Raji (cell line): ENCODE measurements around the gene TTYH1.

ENCODE experiments used
- POLR2A ChIP-seq: IDR thresholded peaks from 2 replicates; pipeline ENCODE4 v1.6.1; 2011; ENCODE audit warnings: low read depth, low read length, control low read depth; ENCODE audit not compliant: insufficient read depth

TTYH1 gene

GRCh38 chr19:54418930-54419800 is 3.9 kb downstream of the TTYH1 start:
- TF ChIP-seq POLR2A: no peak

GRCh38 chr19:54420068-54420382 is 4.8 kb downstream of the TTYH1 start:
- TF ChIP-seq POLR2A: no peak

DNA sequence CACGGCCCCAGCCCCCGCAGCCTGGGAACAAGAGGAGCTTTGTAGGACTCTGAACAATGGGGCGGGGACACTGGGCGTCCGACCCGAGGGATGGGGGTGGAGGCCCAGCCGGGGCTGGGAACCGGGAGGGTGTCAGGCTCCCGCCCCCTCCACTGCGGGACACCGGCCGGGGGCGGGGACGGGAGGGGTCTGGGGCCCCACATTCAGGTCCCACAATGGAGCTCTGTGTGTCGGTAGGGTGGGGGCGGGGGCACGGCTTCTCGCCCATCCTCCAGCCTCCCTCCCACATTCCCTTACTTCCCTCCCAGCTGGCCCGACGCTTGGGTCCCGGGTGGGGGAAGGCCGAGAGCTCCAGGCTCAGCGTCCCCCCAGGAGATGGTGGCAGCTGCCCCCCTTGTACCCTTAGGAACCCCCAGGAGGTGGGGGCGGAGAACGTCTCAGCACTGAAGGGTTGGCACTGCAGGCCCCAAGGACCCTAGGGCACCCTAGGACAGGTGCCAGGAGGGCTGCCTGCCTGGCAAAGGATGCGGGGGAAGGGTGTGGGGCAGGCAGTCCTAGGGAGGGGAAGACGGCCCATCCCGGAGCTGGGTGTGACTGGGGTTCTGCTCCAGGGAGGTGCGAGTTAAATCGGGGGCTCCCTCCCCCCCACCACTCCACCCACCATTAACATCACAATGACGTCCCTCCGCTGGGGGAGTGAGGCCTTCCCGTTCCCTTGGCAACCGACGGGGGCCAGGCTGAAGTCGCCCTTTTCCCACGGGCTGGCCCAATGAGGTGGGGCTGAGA is 5.3 kb downstream of the TTYH1 start:
- no peak for TF ChIP-seq POLR2A

- no peak for TF ChIP-seq POLR2A
These were observed 5.9 kb downstream of the TTYH1 start for GRCh38 chr19:54421169-54421516.

DNA sequence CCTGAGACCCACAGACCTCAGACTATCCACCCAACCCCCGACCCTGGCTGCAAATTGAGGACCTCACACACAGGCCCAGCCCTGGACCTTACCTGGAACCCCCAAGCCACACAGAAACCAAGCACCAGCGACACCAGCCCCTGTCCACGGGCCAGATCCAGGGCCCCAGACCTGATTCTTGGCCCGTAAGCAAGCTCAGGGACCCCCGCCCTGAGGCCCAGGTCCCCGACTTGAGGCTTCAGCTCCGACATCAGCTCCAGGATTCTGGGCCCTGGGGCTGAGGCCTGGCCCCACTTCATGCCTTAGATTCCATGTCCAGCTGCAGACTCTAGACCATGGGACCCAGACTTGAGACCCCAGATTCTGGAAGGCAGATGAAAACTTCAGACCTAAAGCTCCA is 6.3 kb downstream of the TTYH1 start:
- TF ChIP-seq POLR2A: no peak

DNA sequence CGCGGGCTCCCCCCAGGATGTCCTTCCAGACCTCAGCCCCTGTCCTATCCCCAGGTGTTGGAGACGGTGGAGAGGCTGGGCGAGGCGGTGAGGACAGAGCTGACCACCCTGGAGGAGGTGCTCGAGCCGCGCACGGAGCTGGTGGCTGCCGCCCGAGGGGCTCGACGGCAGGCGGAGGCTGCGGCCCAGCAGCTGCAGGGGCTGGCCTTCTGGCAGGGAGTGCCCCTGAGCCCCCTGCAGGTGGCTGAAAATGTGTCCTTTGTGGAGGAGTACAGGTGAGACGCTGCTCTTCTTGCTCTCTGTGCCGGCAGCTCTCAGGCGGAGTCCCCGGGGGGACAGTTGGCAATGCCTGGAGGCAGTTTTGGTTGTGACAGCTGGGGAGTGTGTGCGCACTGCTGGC is 6.9 kb downstream of the TTYH1 start:
- TF ChIP-seq POLR2A: no peak

DNA sequence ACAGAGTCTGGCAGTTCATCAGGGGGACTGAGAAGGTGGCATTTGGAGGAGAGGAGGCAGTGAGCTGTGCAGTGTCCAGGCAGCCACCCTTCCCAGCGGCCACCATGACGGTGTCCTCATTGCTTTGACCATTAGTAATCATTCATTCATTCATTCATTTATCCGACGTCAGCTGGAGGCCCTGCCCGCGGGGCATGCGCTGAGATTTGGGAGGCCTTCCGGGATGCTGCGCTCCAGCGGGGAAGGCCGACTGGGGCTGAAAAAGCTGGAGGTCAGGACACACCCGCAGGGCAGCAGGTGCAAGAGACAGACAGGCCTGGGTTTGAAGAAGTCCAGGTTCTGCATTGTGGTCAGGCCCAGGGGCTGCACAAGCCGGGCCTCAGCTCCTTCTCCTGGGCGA is 8.9 kb downstream of the TTYH1 start:
- no peak for TF ChIP-seq POLR2A

GRCh38 chr19:54424660-54425381 is 9.6 kb downstream of the TTYH1 start:
- TF ChIP-seq POLR2A: no peak

- no peak for TF ChIP-seq POLR2A
These were observed 10.1 kb downstream of the TTYH1 start for GRCh38 chr19:54425382-54425723.

GRCh38 chr19:54426291-54426931 is 11.1 kb downstream of the TTYH1 start:
- TF ChIP-seq POLR2A: no peak

DNA sequence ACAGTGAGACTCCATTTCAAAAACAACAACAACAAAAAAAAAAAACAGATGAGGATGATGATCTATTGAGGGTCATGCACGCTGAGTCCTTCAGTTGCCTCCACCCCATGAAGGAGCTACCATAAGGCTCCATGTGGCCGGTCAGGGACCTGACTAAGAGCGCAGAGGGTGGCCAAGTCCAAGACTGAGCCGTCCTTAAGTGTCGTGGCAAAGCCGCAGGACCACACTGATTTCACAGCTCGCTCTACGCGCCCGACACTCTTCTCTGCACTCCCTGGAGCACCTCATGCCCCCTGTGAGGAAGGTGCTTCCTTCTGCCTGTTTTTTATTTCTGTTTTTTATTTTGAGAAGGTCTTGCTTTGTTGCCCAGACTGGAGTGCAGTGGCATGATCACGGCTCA is 12.3 kb downstream of the TTYH1 start:
- no peak for TF ChIP-seq POLR2A

GRCh38 chr19:54428323-54429175 is 13.3 kb downstream of the TTYH1 start:
- no peak for TF ChIP-seq POLR2A

GRCh38 chr19:54429176-54429495 is 13.9 kb downstream of the TTYH1 start:
- TF ChIP-seq POLR2A: no peak

GRCh38 chr19:54429545-54430227 is 14.4 kb downstream of the TTYH1 start:
- TF ChIP-seq POLR2A: no peak
